MM.1S (cell line): Measurements from ENCODE around the gene SH3RF3.

Experiments used
- DNase-seq: peaks from one replicate; pipeline ENCODE4 v3.0.0-alpha.2; 2015
- H2AFZ ChIP-seq: fragments of 300-600 bp; sonication (generic); 2 replicates; pipeline ENCODE4 v1.6.0; 2016; ENCODE audit warnings: antibody characterized with exemption, low read length
- H3F3A ChIP-seq: fragments of 300-600 bp; sonication (generic); 2 replicates; pipeline ENCODE4 v1.6.1; 2016; ENCODE audit warnings: mild to moderate bottlenecking, antibody characterized with exemption, low read length, moderate library complexity, mixed read lengths; ENCODE audit not compliant: insufficient read depth
- H3K27ac ChIP-seq: fragments of 300-600 bp; sonication (generic); 2 replicates; pipeline ENCODE4 v1.5.1; 2016; ENCODE audit warnings: mild to moderate bottlenecking, low read length
- H3K27me3 ChIP-seq: fragments of 300-600 bp; sonication (generic); replicated peaks from 2 replicates; pipeline ENCODE4 v1.6.0; 2016; ENCODE audit warnings: low read length; ENCODE audit not compliant: insufficient read depth
- H3K36me3 ChIP-seq: fragments of 300-600 bp; sonication (generic); replicated peaks from 2 replicates; pipeline ENCODE4 v1.6.1; 2016; ENCODE audit warnings: mild to moderate bottlenecking, low read length, mixed read lengths; ENCODE audit not compliant: insufficient read depth
- H3K4me1 ChIP-seq: fragments of 300-600 bp; sonication (generic); 2 replicates; pipeline ENCODE4 v1.6.1; 2016; ENCODE audit warnings: low read length, mixed read lengths
- H3K4me2 ChIP-seq: fragments of 300-600 bp; sonication (generic); 2 replicates; pipeline ENCODE4 v1.6.0; 2016; ENCODE audit warnings: low read depth, low read length
- H3K4me3 ChIP-seq: fragments of 300-600 bp; sonication (generic); 2 replicates; pipeline ENCODE4 v1.5.1; 2016; ENCODE audit warnings: low read length, mixed read lengths
- H3K79me2 ChIP-seq: fragments of 300-600 bp; sonication (generic); 2 replicates; pipeline ENCODE4 v1.6.1; 2016; ENCODE audit warnings: mixed run types, low read length, mixed read lengths
- H3K9ac ChIP-seq: fragments of 300-600 bp; sonication (generic); 2 replicates; pipeline ENCODE4 v1.6.1; 2016; ENCODE audit warnings: low read length, mixed read lengths
- H3K9me2 ChIP-seq: fragments of 300-600 bp; sonication (generic); replicated peaks from 2 replicates; pipeline ENCODE4 v1.6.1; 2016; ENCODE audit warnings: mild to moderate bottlenecking, low read length, mixed read lengths; ENCODE audit not compliant: insufficient read depth
- H3K9me3 ChIP-seq: fragments of 300-600 bp; sonication (generic); replicated peaks from 2 replicates; pipeline ENCODE4 v1.6.1; 2016; ENCODE audit warnings: mild to moderate bottlenecking, low read length, mixed read lengths; ENCODE audit not compliant: insufficient read depth
- H4K20me1 ChIP-seq: fragments of 300-600 bp; sonication (generic); 2 replicates; pipeline ENCODE4 v1.6.1; 2016; ENCODE audit warnings: mild to moderate bottlenecking, low read length, moderate library complexity, mixed read lengths; ENCODE audit not compliant: insufficient read depth
- EZH2 ChIP-seq: fragments of 300-600 bp; sonication (generic); optimal IDR thresholded peaks from 2 replicates; pipeline ENCODE3; 2017; ENCODE audit warnings: low read depth, mild to moderate bottlenecking, antibody characterized with exemption, low read length, mixed read lengths
- EZH2phosphoT487 ChIP-seq: fragments of 300-600 bp; sonication (generic); IDR thresholded peaks from 2 replicates; pipeline ENCODE4 v1.6.1; 2018; ENCODE audit warnings: antibody characterized with exemption, low read length
- TF ChIP-seq, protein P1 (sequence below): fragments of 300-600 bp; sonication (generic); IDR thresholded peaks from 2 replicates; pipeline ENCODE4 v1.5.1; 2016; ENCODE audit warnings: antibody characterized with exemption, low read length, mixed read lengths

SH3RF3 gene

DNA sequence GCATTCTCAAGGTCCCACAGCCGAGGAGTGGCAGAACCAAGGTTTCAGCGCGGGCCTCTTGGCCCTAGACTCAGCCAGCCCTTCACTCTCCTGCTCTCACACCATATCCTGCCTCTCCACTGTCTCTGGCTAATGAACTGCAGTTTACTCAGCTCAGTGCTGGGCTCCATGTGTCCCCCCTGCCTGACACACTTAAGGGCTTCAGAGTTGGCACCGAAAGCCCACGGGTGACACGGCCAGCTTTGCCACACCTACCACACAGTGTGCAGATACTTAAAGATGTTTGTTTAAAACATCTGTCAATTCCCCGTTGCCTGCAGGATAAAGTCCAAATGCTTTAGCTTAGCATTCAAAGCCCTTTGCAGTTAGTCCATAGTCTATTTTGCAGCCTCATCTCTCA lies 243.6 kb downstream of the SH3RF3 start:
- Histone ChIP-seq H3K4me1 (no peaks in the 10 kb centered on the region), H2AFZ (no peak overlapping the region), H3K9me3 (no peaks in the 10 kb centered on the region), H3K79me2 (no peaks in the 10 kb centered on the region; the same call in 1 of the 2 replicates), H3K4me3 (no peak overlapping the region), H3K9me2 (no peaks in the 10 kb centered on the region), H3F3A (no peaks in the 10 kb centered on the region), H4K20me1 (no peaks in the 10 kb centered on the region), H3K27ac (no peak overlapping the region), H3K27me3 (no peaks in the 10 kb centered on the region), H3K4me2 (no peak overlapping the region), H3K36me3 (peaks cover 6% of the 10 kb centered on the region; the same call in 1 of the 2 replicates), H3K9ac (no peak overlapping the region)
- TF ChIP-seq, protein P1, sequence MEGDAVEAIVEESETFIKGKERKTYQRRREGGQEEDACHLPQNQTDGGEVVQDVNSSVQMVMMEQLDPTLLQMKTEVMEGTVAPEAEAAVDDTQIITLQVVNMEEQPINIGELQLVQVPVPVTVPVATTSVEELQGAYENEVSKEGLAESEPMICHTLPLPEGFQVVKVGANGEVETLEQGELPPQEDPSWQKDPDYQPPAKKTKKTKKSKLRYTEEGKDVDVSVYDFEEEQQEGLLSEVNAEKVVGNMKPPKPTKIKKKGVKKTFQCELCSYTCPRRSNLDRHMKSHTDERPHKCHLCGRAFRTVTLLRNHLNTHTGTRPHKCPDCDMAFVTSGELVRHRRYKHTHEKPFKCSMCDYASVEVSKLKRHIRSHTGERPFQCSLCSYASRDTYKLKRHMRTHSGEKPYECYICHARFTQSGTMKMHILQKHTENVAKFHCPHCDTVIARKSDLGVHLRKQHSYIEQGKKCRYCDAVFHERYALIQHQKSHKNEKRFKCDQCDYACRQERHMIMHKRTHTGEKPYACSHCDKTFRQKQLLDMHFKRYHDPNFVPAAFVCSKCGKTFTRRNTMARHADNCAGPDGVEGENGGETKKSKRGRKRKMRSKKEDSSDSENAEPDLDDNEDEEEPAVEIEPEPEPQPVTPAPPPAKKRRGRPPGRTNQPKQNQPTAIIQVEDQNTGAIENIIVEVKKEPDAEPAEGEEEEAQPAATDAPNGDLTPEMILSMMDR, result no peak
- no peak for TF ChIP-seq EZH2
- no peak for TF ChIP-seq EZH2phosphoT487
- DNase-seq, result no peak

DNA sequence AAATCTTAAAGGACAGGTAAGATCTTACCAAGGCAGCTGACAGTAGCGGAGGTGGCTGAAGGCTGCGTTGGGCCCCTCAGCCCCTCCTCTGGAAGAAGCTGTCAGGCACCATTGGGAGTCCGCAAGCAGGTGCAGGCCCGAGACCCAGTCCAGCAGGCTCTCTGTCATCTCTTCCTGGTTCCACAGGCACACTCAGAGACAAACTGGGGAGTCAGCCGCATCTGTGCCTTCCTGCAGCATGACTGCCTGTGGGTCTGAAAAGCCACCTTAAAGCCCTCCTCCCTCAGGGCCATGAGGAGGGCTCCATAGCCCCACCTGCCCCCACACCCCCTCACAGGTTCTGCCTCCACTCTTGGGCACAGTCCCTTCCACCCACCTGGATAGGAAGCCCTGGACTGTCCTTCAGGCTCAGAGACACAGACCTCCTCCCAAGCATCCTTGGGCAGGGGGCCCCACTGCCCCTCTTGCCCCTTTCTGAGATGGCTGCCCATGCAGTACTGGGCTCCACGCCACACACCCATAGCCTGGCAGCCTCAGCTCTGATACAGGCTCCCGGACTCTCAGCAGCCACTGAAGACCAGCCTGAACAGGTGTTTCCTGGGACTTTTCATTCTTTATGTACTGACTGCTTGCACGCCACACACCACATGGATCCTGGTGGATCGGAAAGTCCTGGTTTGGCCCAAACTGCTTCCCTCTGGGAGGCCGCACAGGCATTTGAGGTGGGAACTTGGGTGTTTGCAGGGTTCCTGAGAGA lies 245.0 kb downstream of the SH3RF3 start:
- Histone ChIP-seq H3K9ac (no peak overlapping the region), H3K27me3 (no peaks in the 10 kb centered on the region), H2AFZ (no peak overlapping the region), H3K4me3 (no peak overlapping the region), H4K20me1 (no peaks in the 10 kb centered on the region), H3K4me1 (no peaks in the 10 kb centered on the region), H3K9me3 (no peaks in the 10 kb centered on the region), H3K36me3 (peaks cover 6% of the 10 kb centered on the region; the same call in 1 of the 2 replicates), H3K27ac (no peak overlapping the region), H3K4me2 (no peak overlapping the region), H3K79me2 (no peaks in the 10 kb centered on the region; the same call in 1 of the 2 replicates), H3F3A (no peaks in the 10 kb centered on the region), H3K9me2 (no peaks in the 10 kb centered on the region)
- DNase-seq, result no peak
- TF ChIP-seq EZH2phosphoT487 (no peak), EZH2 (no peak)
- TF ChIP-seq, protein P1, result no peak

DNA sequence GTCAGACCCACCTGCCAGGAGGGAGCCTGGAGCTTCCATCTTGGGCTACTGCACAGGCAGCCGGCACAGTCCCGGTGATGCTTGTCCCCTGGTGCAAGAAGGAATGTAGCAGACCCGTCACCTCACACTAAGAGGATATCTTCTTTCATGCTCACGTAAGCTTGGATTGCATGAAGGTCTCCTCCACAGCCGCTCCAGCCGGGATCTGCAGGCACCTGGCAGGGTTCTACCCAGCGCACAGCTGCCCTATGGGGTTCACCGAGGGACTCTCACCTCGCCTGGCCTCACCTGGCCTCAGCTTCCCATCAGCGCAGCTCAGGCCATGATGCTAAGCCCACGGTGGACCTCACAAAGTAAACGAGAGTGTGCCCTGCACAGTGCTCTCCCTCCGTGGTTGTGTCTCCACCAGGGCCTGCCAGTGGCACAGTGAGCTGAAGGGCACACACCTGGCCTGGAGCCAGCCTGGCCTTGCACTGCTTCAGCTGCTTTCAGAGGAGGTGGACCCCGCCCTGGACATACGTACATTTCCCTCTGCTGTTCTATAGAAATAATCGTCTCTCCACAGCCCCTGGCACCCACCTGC lies 245.6 kb downstream of the SH3RF3 start:
- Histone ChIP-seq H3K27ac (no peak overlapping the region), H3K27me3 (no peaks in the 10 kb centered on the region), H3K36me3 (peaks cover 6% of the 10 kb centered on the region; the same call in 1 of the 2 replicates), H3K4me1 (no peaks in the 10 kb centered on the region), H3F3A (no peaks in the 10 kb centered on the region), H3K79me2 (no peaks in the 10 kb centered on the region), H3K9me2 (no peaks in the 10 kb centered on the region), H3K9ac (no peak overlapping the region), H3K9me3 (no peaks in the 10 kb centered on the region), H3K4me3 (no peak overlapping the region), H3K4me2 (no peak overlapping the region), H4K20me1 (no peaks in the 10 kb centered on the region), H2AFZ (no peak overlapping the region)
- DNase-seq, result no peak
- TF ChIP-seq, protein P1, result no peak
- TF ChIP-seq EZH2phosphoT487, result no peak
- TF ChIP-seq EZH2, result no peak
